ENCODE measurements around the gene EPC2. TPM values are rescaled to one million over a fixed set of nuclear protein-coding genes. Genes with fewer than 3 reads are reported as not detected.

The EPC2 gene
- total RNA-seq, 1 donor from 2014 or later: 31.6 TPM

GRCh38 chr2:148721520-148721931, 77.0 kb downstream of the EPC2 start:
- Mint-ChIP-seq H3K4me3 (no peak overlapping the region), H3K4me1 (peaks cover 27% of the 10 kb centered on the region), H3K36me3 (ENCODE audit: low read depth) (peaks cover 35% of the 10 kb centered on the region), H3K27me3 (ENCODE audit: low read depth) (no peaks in the 10 kb centered on the region), H3K9me3 (peaks cover 10% of the 10 kb centered on the region), H3K27ac (ENCODE audit: unreplicated experiment) (no peak overlapping the region)
- no peak for DNase-seq (ENCODE audit: low read depth, low spot score)
- TF ChIP-seq CTCF (conservative IDR thresholded peaks at IDR 0.05): no peak

GRCh38 chr2:148721991-148722777, 77.6 kb downstream of the EPC2 start:
- no peak for TF ChIP-seq CTCF (conservative IDR thresholded peaks at IDR 0.05)
- no peak overlapping the region for H3K27ac Mint-ChIP-seq (ENCODE audit: unreplicated experiment)
- peaks cover 9% of the 10 kb centered on the region for H3K9me3 Mint-ChIP-seq
- no peak overlapping the region for H3K4me3 Mint-ChIP-seq
- H3K4me1 Mint-ChIP-seq: peaks cover 27% of the 10 kb centered on the region
- no peak for DNase-seq (ENCODE audit: low read depth, low spot score)
- no peaks in the 10 kb centered on the region for H3K27me3 Mint-ChIP-seq (ENCODE audit: low read depth)
- peaks cover 34% of the 10 kb centered on the region for H3K36me3 Mint-ChIP-seq (ENCODE audit: low read depth)

- Mint-ChIP-seq H3K4me3 (no peak overlapping the region), H3K27me3 (ENCODE audit: low read depth) (no peaks in the 10 kb centered on the region), H3K36me3 (ENCODE audit: low read depth) (peaks cover 17% of the 10 kb centered on the region), H3K27ac (ENCODE audit: unreplicated experiment) (no peak overlapping the region), H3K4me1 (peaks cover 17% of the 10 kb centered on the region), H3K9me3 (peaks cover 6% of the 10 kb centered on the region)
- TF ChIP-seq CTCF (conservative IDR thresholded peaks at IDR 0.05): no peak
- DNase-seq (ENCODE audit: low read depth, low spot score): no peak
Measured at GRCh38 chr2:148725564-148725963, 81.0 kb downstream of the EPC2 start.

GRCh38 chr2:148726228-148726627, 81.7 kb downstream of the EPC2 start:
- TF ChIP-seq CTCF (conservative IDR thresholded peaks at IDR 0.05): no peak
- Mint-ChIP-seq H3K27me3 (ENCODE audit: low read depth) (no peaks in the 10 kb centered on the region), H3K4me3 (no peak overlapping the region), H3K4me1 (peaks cover 17% of the 10 kb centered on the region), H3K36me3 (ENCODE audit: low read depth) (peaks cover 15% of the 10 kb centered on the region), H3K27ac (ENCODE audit: unreplicated experiment) (no peak overlapping the region), H3K9me3 (peaks cover 6% of the 10 kb centered on the region)
- DNase-seq (ENCODE audit: low read depth, low spot score): no peak

- no peak for TF ChIP-seq CTCF (conservative IDR thresholded peaks at IDR 0.05)
- H3K36me3 Mint-ChIP-seq (ENCODE audit: low read depth): peaks cover 15% of the 10 kb centered on the region
- no peak overlapping the region for H3K27ac Mint-ChIP-seq (ENCODE audit: unreplicated experiment)
- no peaks in the 10 kb centered on the region for H3K27me3 Mint-ChIP-seq (ENCODE audit: low read depth)
- peaks cover 6% of the 10 kb centered on the region for H3K9me3 Mint-ChIP-seq
- peaks cover 9% of the 10 kb centered on the region for H3K4me1 Mint-ChIP-seq
- no peak overlapping the region for H3K4me3 Mint-ChIP-seq
- no peak for DNase-seq (ENCODE audit: low read depth, low spot score)
Measured at GRCh38 chr2:148730085-148730484, 85.5 kb downstream of the EPC2 start.

Data from neural crest cell (in vitro differentiated cells).